Activated CD8-positive, alpha-beta memory T cell treated with anti-CD3 and anti-CD28 coated beads for 24 hours (primary cell): ENCODE measurements around the gene IDNK.
A peak's percentile ranks its signal among the peaks of the same experiment; 100 is the strongest.
"Not testable (repeated sequence)": the region's sequence is repeated elsewhere in the genome, so short reads cannot be mapped to it uniquely, and the experiment has no call there.

ENCODE experiments used
- DNase-seq: peaks from one replicate; pipeline ENCODE4 v3.0.0-alpha.2; 2020

IDNK gene

GRCh38 chr9:83622939-83623678 lies at the start of gene IDNK:
TSS of gene IDNK (plus strand) at chr9:83623143. CDS start at chr9:83623172, 29 bp downstream.
- DNase-seq, result peak; percentile 87

GRCh38 chr9:83574482-83574881 lies 48.5 kb upstream of the IDNK start:
- no peak for DNase-seq

DNA sequence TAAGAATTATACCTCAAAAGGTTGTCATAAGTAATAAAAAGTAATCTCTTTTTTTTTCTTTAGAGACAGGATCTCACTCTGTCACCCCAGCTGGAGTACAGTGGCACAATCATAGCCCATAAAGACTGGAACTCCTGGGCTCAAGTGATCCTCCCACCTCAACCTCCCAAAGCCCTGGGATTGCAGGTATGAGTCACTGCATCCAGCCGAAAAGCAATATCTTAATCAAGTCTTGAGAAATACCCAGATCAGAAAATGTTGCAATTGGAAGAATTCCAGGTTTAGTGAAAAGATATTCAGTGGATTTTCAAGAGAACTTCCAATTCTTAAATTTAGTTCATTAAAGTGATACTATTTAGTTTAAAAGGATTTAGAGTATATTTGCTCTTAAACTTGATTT lies 40.9 kb upstream of the IDNK start:
- DNase-seq, result no peak

GRCh38 chr9:83583151-83584014 lies 39.6 kb upstream of the IDNK start:
- DNase-seq, result no peak

- DNase-seq, result no peak
Observed at GRCh38 chr9:83584995-83585394, 37.9 kb upstream of the IDNK start.

GRCh38 chr9:83588256-83588655 lies 34.7 kb upstream of the IDNK start:
- no peak for DNase-seq

DNA sequence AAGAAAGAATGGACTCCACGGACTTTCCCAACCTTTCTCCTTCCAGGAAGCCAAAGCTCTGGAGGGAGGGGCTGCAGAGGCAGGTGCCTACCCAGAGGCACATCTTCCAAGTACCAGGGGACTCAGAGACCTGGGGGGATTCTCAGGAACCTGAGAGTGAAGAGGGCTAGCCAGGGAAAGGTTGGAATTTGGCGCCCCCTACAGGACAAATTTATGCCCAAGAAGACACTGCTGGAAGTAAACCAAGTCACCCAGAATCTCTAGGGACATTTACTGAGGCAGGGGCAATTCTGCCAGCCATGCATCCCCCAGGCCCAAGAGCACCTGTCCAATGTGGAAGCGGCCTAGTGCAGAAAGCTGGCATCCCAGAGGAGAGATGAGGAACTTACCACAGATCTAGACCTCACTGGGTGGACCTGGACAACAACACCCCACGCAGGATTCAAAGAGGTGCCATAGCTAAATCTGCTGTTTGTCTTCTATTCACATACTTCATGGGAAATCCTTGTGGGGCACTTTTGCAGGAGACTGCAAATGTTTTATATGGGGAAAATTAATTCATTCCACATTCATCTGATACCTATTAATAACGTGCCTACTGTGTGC lies 25.9 kb upstream of the IDNK start:
- peak; percentile 70 for DNase-seq

- no peak for DNase-seq
Observed at GRCh38 chr9:83598487-83598886, 24.5 kb upstream of the IDNK start.

GRCh38 chr9:83599071-83599470 lies 23.9 kb upstream of the IDNK start:
- DNase-seq, result no peak

GRCh38 chr9:83601463-83601862 lies 21.5 kb upstream of the IDNK start:
- no peak for DNase-seq

DNA sequence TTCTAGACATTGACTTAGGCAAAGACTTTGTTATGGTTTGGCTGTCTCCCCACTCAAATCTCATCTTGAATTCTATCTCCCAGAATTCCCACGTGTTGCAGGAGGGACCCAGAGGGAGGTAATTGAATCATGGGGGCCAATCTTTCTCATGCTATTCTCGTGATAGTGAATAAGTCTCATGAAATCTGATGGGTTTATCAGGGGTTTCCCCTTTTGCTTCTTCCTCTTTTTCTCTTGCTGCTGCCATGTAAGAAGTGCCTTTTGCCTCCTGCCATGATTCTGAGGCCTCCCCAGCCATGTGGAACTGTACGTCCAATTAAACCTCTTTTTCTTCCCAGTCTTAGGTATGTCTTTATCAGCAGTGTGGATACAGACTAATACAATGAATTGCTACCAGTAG lies 15.3 kb upstream of the IDNK start:
- not testable (repeated sequence) for DNase-seq

- not testable (repeated sequence) for DNase-seq
Observed at GRCh38 chr9:83613298-83613697, 9.6 kb upstream of the IDNK start.

DNA sequence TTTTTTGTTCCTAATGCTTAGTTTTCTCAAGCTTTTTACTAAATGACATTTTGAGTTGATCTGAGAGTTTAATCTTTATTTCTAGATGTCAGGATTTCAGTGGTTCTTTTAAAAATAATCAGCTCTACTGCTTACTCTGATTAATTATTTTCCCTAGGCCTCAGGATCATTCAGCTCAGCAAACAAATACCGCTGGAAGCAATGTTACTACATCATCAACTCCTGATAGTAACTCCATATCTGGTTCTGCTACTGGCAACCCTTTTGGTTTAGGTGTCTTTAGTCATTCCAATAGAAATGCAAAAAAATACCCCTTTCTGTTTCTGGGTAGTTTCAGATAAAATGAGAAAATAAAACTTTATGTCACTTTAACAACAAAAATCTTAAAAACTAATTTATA lies 5.6 kb upstream of the IDNK start:
- no peak for DNase-seq

- peak; percentile 64 for DNase-seq
Observed at GRCh38 chr9:83620841-83621636, 1.9 kb upstream of the IDNK start.

- peak; percentile 87 for DNase-seq
Observed at GRCh38 chr9:83622433-83622938, 457 bp upstream of the IDNK start.

- DNase-seq, result no peak
Observed at GRCh38 chr9:83623679-83624076, 735 bp downstream of the IDNK start.

GRCh38 chr9:83625178-83625577 lies 2.2 kb downstream of the IDNK start:
- no peak for DNase-seq

- no peak for DNase-seq
Observed at GRCh38 chr9:83628540-83628939, 5.6 kb downstream of the IDNK start.

- DNase-seq, result no peak
Observed at GRCh38 chr9:83629433-83630104, 6.6 kb downstream of the IDNK start.

- no peak for DNase-seq
Observed at GRCh38 chr9:83630938-83631457, 8.1 kb downstream of the IDNK start.

DNA sequence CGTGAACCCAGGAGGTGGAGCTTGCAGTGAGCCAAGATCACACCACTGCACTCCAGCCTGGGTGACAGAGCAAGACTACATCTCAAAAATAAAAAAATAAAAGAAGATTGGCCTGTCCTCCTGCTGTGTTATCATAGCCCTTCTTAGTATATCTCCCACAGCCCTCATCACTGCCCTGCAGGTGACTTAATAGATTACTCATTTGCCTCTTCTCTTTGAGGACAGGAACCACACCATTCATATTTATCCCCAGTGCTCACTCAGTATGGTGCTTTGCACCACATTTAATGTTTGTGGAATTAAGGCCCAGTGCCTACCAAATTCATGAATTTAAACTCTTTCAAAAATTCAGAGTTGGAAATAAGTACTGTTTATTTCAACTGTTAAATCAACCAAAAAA lies 10.3 kb downstream of the IDNK start:
- no peak for DNase-seq

DNA sequence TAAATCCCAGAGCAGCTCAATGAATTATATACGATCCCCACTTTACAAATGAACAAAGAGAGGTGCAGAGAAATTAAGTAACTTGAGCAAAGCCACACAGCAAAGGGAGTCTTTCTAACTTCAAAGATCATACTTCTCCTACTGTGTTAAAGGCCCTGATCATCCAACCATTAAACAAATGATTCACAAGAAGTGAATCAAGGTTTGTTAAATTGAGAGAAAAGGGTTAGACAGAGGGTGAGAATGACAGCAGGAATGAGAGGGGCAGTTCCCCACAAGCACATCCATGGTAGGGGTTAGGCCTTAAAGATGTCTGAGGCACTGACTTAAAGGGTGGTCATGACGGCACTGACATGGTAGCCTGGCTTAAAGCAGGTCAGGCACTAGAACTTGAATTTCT lies 10.7 kb downstream of the IDNK start:
- no peak for DNase-seq
